Lower lobe of right lung (tissue), 2 donors: ENCODE measurements around the gene APBB1IP. TPM values are rescaled to one million over a fixed set of nuclear protein-coding genes. Genes with fewer than 3 reads are reported as not detected.
"Not testable (repeated sequence)": the region's sequence is repeated elsewhere in the genome, so short reads cannot be mapped to it uniquely, and the experiment has no call there.

Source experiments
- ATAC-seq, 2 donors: fragments of 200-7000 bp; cut with Tn5 transposase; one replicate each; pipeline ENCODE4 v1.9.1; 2020 to 2022; ENCODE audit warnings: mild to moderate bottlenecking in 2 of 2, moderate library complexity in 2 of 2
- DNase-seq: peaks from one replicate; pipeline ENCODE4 v3.0.0-alpha.2; 2020
- H3K27ac ChIP-seq: fragments of 200-600 bp; one replicate; pipeline ENCODE4 v1.8.0; 2022
- H3K27me3 ChIP-seq: fragments of 200-600 bp; one replicate; pipeline ENCODE4 v1.8.0; 2022; ENCODE audit warnings: low read depth
- H3K36me3 ChIP-seq: fragments of 200-600 bp; one replicate; pipeline ENCODE4 v1.8.0; 2022; ENCODE audit warnings: mild to moderate bottlenecking
- H3K4me1 ChIP-seq: fragments of 200-600 bp; one replicate; pipeline ENCODE4 v1.8.0; 2022
- H3K4me3 ChIP-seq: fragments of 200-600 bp; one replicate; pipeline ENCODE4 v1.8.0; 2022; ENCODE audit warnings: mild to moderate bottlenecking
- H3K9me3 ChIP-seq: fragments of 200-600 bp; one replicate; pipeline ENCODE4 v1.8.0; 2022
- CTCF ChIP-seq: fragments of 200-600 bp; IDR thresholded peaks from one replicate; pipeline ENCODE4 v1.8.0; 2022; ENCODE audit warnings: antibody characterized with exemption, mild to moderate bottlenecking
- intact Hi-C: fragments of 100-400 bp; cut with DNase I; formaldehyde crosslinking; loops from one replicate; pipeline ENCODE4 v1.11.0; 2022
- total RNA-seq: library from RNA; stranded (reverse); fragmentation: NEBNext Ultra II Directional; extraction: Animal tissue kit (Norgen Biotek cat#: 25700); gene quantifications from one replicate; pipeline ENCODE4 v1.2.1, GENCODE V29; 2021
- donor health status: DM: no; HTN: yes; CAD: no; lungs with severe emphysema.

Gene APBB1IP
- total RNA-seq, 1 donor from 2014 or later: 36.8 TPM

GRCh38 chr10:26566525-26567350 lies 128.6 kb downstream of the APBB1IP start:
- no peaks in the 10 kb centered on the region for H3K9me3 ChIP-seq
- H3K27ac ChIP-seq: no peak overlapping the region
- intact Hi-C loops: no loop called here
- peak overlapping the region; percentile 37 for H3K4me3 ChIP-seq
- H3K27me3 ChIP-seq: no peaks in the 10 kb centered on the region
- no peak for ATAC-seq
- no peaks in the 10 kb centered on the region for H3K4me1 ChIP-seq
- no peak for DNase-seq
- H3K36me3 ChIP-seq: peaks cover 35% of the 10 kb centered on the region
- no peak for TF ChIP-seq CTCF

- H3K27ac ChIP-seq: no peak overlapping the region
- H3K9me3 ChIP-seq: no peaks in the 10 kb centered on the region
- H3K4me1 ChIP-seq: no peaks in the 10 kb centered on the region
- ATAC-seq (no peak), DNase-seq (no peak)
- H3K27me3 ChIP-seq: no peaks in the 10 kb centered on the region
- peaks cover 31% of the 10 kb centered on the region for H3K36me3 ChIP-seq
- TF ChIP-seq CTCF: no peak
- intact Hi-C loops: no loop called here
- no peak overlapping the region for H3K4me3 ChIP-seq
These were observed 129.2 kb downstream of the APBB1IP start for GRCh38 chr10:26567351-26567721.

- no peak for TF ChIP-seq CTCF
- no peak for DNase-seq
- Histone ChIP-seq H3K36me3 (peaks cover 8% of the 10 kb centered on the region), H3K4me1 (no peaks in the 10 kb centered on the region), H3K27ac (no peak overlapping the region), H3K9me3 (no peaks in the 10 kb centered on the region), H3K4me3 (no peak overlapping the region), H3K27me3 (no peaks in the 10 kb centered on the region)
- intact Hi-C loops: loop anchor here (5.0 kb wide), 1 partner anchor 746 kb away; no protein-coding TSS in a partner anchor
- no peak for ATAC-seq
These were observed 133.5 kb downstream of the APBB1IP start for GRCh38 chr10:26571655-26572054.

GRCh38 chr10:26573674-26574073 lies 135.5 kb downstream of the APBB1IP start:
- ATAC-seq (peak in 1 of 2 donors; percentile 49), DNase-seq (no peak)
- TF ChIP-seq CTCF: no peak
- no peak overlapping the region for H3K4me3 ChIP-seq
- no peaks in the 10 kb centered on the region for H3K27me3 ChIP-seq
- no peaks in the 10 kb centered on the region for H3K9me3 ChIP-seq
- H3K36me3 ChIP-seq: no peaks in the 10 kb centered on the region
- no peaks in the 10 kb centered on the region for H3K4me1 ChIP-seq
- H3K27ac ChIP-seq: no peak overlapping the region
- intact Hi-C loops: loop anchor here (5.0 kb wide), 1 partner anchor 744 kb away; no protein-coding TSS in a partner anchor

- no peak for TF ChIP-seq CTCF
- Histone ChIP-seq H3K4me1 (no peaks in the 10 kb centered on the region), H3K27ac (no peak overlapping the region), H3K4me3 (no peak overlapping the region), H3K27me3 (no peaks in the 10 kb centered on the region), H3K36me3 (no peaks in the 10 kb centered on the region), H3K9me3 (no peaks in the 10 kb centered on the region)
- no peak for ATAC-seq
- intact Hi-C loops: loop anchor here (5.0 kb wide), 1 partner anchor 743 kb away; no protein-coding TSS in a partner anchor
- DNase-seq: no peak
These were observed 136.6 kb downstream of the APBB1IP start for GRCh38 chr10:26574783-26575182.

- H3K27ac ChIP-seq, intact Hi-C loops, H3K27me3 ChIP-seq, H3K4me3 ChIP-seq, H3K4me1 ChIP-seq, H3K36me3 ChIP-seq, ATAC-seq, DNase-seq, H3K9me3 ChIP-seq: not testable (repeated sequence)
These were observed 140.2 kb downstream of the APBB1IP start for GRCh38 chr10:26578371-26578770.
